Osteoblast (primary cell): ENCODE measurements around the gene CD209. TPM values are rescaled to one million over a fixed set of nuclear protein-coding genes. Genes with fewer than 3 reads are reported as not detected.

Source experiments
- DNase-seq: peaks from one replicate; pipeline ENCODE4 v3.0.0; 2011; ENCODE audit warnings: low spot score, mixed read lengths; ENCODE audit not compliant: insufficient read length; ENCODE audit errors: missing footprints
- H2AFZ ChIP-seq: 2 replicates; pipeline ENCODE4 v1.6.0; 2011; ENCODE audit warnings: mild to moderate bottlenecking, low read length
- H3K27ac ChIP-seq: 2 replicates; pipeline ENCODE4 v1.5.1; 2011; ENCODE audit warnings: mild to moderate bottlenecking, low read depth, low read length, moderate library complexity
- H3K27me3 ChIP-seq: 2 replicates; pipeline ENCODE4 v1.6.0; 2012; ENCODE audit warnings: mild to moderate bottlenecking, control low read depth, inconsistent platforms, low read length, moderate library complexity; ENCODE audit not compliant: insufficient read depth
- H3K36me3 ChIP-seq: 2 replicates; pipeline ENCODE4 v1.5.1; 2011; ENCODE audit warnings: mild to moderate bottlenecking, low read length, control low read depth, moderate library complexity; ENCODE audit not compliant: insufficient read depth
- H3K4me1 ChIP-seq: 2 replicates; pipeline ENCODE4 v1.5.1; 2011; ENCODE audit warnings: mild to moderate bottlenecking, low read length, control low read depth, moderate library complexity; ENCODE audit not compliant: insufficient read depth
- H3K4me2 ChIP-seq: 2 replicates; pipeline ENCODE4 v1.6.0; 2011; ENCODE audit warnings: mild to moderate bottlenecking, low read length; ENCODE audit not compliant: insufficient read depth
- H3K4me3 ChIP-seq: fragments of 200-600 bp; sonication (generic); 3 replicates; pipeline ENCODE4 v1.5.1; 2012; ENCODE audit warnings: mild to moderate bottlenecking, low read length, inconsistent platforms; ENCODE audit not compliant: insufficient read depth
- H3K79me2 ChIP-seq: 2 replicates; pipeline ENCODE4 v1.6.0; 2012; ENCODE audit warnings: mild to moderate bottlenecking, low read length, control low read depth, inconsistent platforms; ENCODE audit not compliant: insufficient read depth
- H3K9me3 ChIP-seq: 2 replicates; pipeline ENCODE4 v1.5.1; 2011; ENCODE audit warnings: low read depth, low read length, control low read depth
- H4K20me1 ChIP-seq: 2 replicates; pipeline ENCODE4 v1.6.0; 2012; ENCODE audit warnings: mild to moderate bottlenecking, low read length, control low read depth; ENCODE audit not compliant: insufficient read depth
- CTCF ChIP-seq: IDR thresholded peaks from 2 replicates; pipeline ENCODE4 v1.5.1; 2011; ENCODE audit warnings: mild to moderate bottlenecking, low read depth, low read length, moderate library complexity; ENCODE audit errors: extremely low read depth
- total RNA-seq: library from RNA; depleted of rRNA; stranded (reverse); fragments of >200 nt; gene quantifications from 2 replicates; pipeline ENCODE4 v1.2.3, GENCODE V29; 2012

Gene CD209
- total RNA-seq, 1 donor = not detected

- no peak for TF ChIP-seq CTCF
Measured at GRCh38 chr19:7694499-7694898, 52.8 kb downstream of the CD209 start.

GRCh38 chr19:7692417-7693088 is 54.8 kb downstream of the CD209 start:
- DNase-seq = peak; percentile 51
- Histone ChIP-seq H3K27me3 (no peaks in the 10 kb centered on the region), H3K4me1 (no peaks in the 10 kb centered on the region), H3K4me3 (no peak overlapping the region), H3K36me3 (no peaks in the 10 kb centered on the region), H3K4me2 (no peak overlapping the region), H2AFZ (no peak overlapping the region), H3K79me2 (no peaks in the 10 kb centered on the region), H3K27ac (no peak overlapping the region), H4K20me1 (no peaks in the 10 kb centered on the region), H3K9me3 (no peaks in the 10 kb centered on the region)
- no peak for TF ChIP-seq CTCF

More at GRCh38 chr19:7694499-7694898, 52.8 kb downstream of the CD209 start:
- no peaks in the 10 kb centered on the region for H3K9me3 ChIP-seq
- peak; percentile 29 for DNase-seq
- H3K27me3 ChIP-seq = no peaks in the 10 kb centered on the region
- H3K4me1 ChIP-seq = no peaks in the 10 kb centered on the region
- H4K20me1 ChIP-seq = no peaks in the 10 kb centered on the region
- H3K79me2 ChIP-seq = no peaks in the 10 kb centered on the region
- no peak overlapping the region for H3K4me3 ChIP-seq
- no peak overlapping the region for H2AFZ ChIP-seq
- no peak overlapping the region for H3K27ac ChIP-seq
- no peak overlapping the region for H3K4me2 ChIP-seq
- no peaks in the 10 kb centered on the region for H3K36me3 ChIP-seq

DNA sequence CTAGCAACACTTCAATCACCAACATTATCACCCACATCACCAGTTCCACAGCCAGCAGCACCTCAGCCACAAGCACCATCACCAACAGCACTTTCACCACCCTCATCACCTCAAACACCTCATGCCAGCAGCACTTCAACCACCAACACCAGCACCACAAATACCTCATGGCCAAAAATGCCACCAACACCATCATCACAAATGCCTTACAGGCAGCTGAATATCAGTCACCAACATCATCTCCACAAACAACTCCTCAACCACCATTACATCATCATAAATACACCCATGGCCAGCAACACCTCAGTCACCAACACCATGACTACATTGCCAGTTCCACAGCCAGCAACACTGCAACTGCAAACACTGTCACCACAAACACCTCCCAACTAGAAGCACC is 55.8 kb downstream of the CD209 start:
- no peaks in the 10 kb centered on the region for H4K20me1 ChIP-seq
- no peaks in the 10 kb centered on the region for H3K36me3 ChIP-seq
- H3K4me3 ChIP-seq = no peak overlapping the region
- H3K9me3 ChIP-seq = no peaks in the 10 kb centered on the region
- peak; percentile 8 for DNase-seq
- H3K4me1 ChIP-seq = no peaks in the 10 kb centered on the region
- no peak overlapping the region for H3K4me2 ChIP-seq
- H3K27ac ChIP-seq = no peak overlapping the region
- no peak overlapping the region for H2AFZ ChIP-seq
- no peak for TF ChIP-seq CTCF
- H3K79me2 ChIP-seq = no peaks in the 10 kb centered on the region
- H3K27me3 ChIP-seq = no peaks in the 10 kb centered on the region

GRCh38 chr19:7690779-7691258 is 56.5 kb downstream of the CD209 start:
- Histone ChIP-seq H2AFZ (no peak overlapping the region), H3K9me3 (no peaks in the 10 kb centered on the region), H4K20me1 (no peaks in the 10 kb centered on the region), H3K79me2 (no peaks in the 10 kb centered on the region), H3K36me3 (no peaks in the 10 kb centered on the region), H3K27ac (no peak overlapping the region), H3K4me1 (no peaks in the 10 kb centered on the region), H3K27me3 (no peaks in the 10 kb centered on the region), H3K4me2 (no peak overlapping the region), H3K4me3 (no peak overlapping the region)
- peak; percentile 44 for DNase-seq
- no peak for TF ChIP-seq CTCF

Other genes starting within 250 kb of the CD209 start
- 25.0 and 26.1 TPM in 2 replicates for gene ZNF358, start 231.4 kb downstream of the CD209 start, total RNA-seq
- gene MCOLN1, start 224.9 kb downstream of the CD209 start, total RNA-seq = 16.6 and 21.2 TPM in 2 replicates
- gene PNPLA6, start 211.8 kb downstream of the CD209 start, total RNA-seq = 75.1 and 83.6 TPM in 2 replicates
- not detected in 2 replicates for gene CAMSAP3, start 151.7 kb downstream of the CD209 start, total RNA-seq
- 35.9 and 40.5 TPM in 2 replicates for gene XAB2, start 118.0 kb downstream of the CD209 start, total RNA-seq
- 9.0 and 9.4 TPM in 2 replicates for gene PET100, start 117.7 kb downstream of the CD209 start, total RNA-seq
- not detected in 2 replicates for gene PCP2, start 113.8 kb downstream of the CD209 start, total RNA-seq
- 1.2 and 3.3 TPM in 2 replicates for gene STXBP2, start 110.4 kb downstream of the CD209 start, total RNA-seq
- not detected in 2 replicates for gene RETN, start 78.5 kb downstream of the CD209 start, total RNA-seq
- gene MCEMP1, start 70.4 kb downstream of the CD209 start, total RNA-seq = not detected in 2 replicates
- 23.3 and 26.4 TPM in 2 replicates for gene TRAPPC5, start 66.7 kb downstream of the CD209 start, total RNA-seq
- gene FCER2, start 45.4 kb downstream of the CD209 start, total RNA-seq = not detected in 2 replicates
- not detected in 2 replicates for gene CLEC4G, start 15.4 kb downstream of the CD209 start, total RNA-seq
- not detected in 2 replicates for gene CLEC4M, start 15.7 kb upstream of the CD209 start, total RNA-seq
- gene EVI5L, start 82.7 kb upstream of the CD209 start, total RNA-seq = 24.8 and 26.1 TPM in 2 replicates
- under 0.01 TPM in 1 of 2 replicates, not detected in the other for gene PRR36, start 126.9 kb upstream of the CD209 start, total RNA-seq
- 10.5 and 17.4 TPM in 2 replicates for gene LRRC8E, start 141.0 kb upstream of the CD209 start, total RNA-seq
- 12.4 and 14.8 TPM in 2 replicates for gene MAP2K7, start 156.3 kb upstream of the CD209 start, total RNA-seq
- gene TGFBR3L, start 167.3 kb upstream of the CD209 start, total RNA-seq = under 0.01 TPM in 1 of 2 replicates, not detected in the other
- 16.8 and 18.5 TPM in 2 replicates for gene SNAPC2, start 172.8 kb upstream of the CD209 start, total RNA-seq
- gene CTXN1, start 178.6 kb upstream of the CD209 start, total RNA-seq = 1.5 and 2.5 TPM in 2 replicates
- gene TIMM44, start 196.1 kb upstream of the CD209 start, total RNA-seq = 52.5 and 55.4 TPM in 2 replicates